Measurements from ENCODE around the gene PIGM.

GRCh38 chr1:160045653-160046052, 13.9 kb upstream of the PIGM start:
- TF ChIP-seq CTCF (conservative IDR thresholded peaks at IDR 0.05) (no peak), ZFX (IDR thresholded peaks at IDR 0.05) (no peak)

All from C4-2B (cell line).